Panc1 (cell line): Measurements from ENCODE around the gene B4GALT1.

Source experiments
- POLR2AphosphoS5 ChIP-seq: IDR thresholded peaks from 2 replicates; pipeline ENCODE4 v1.6.1; 2012; ENCODE audit warnings: mild to moderate bottlenecking, low read depth, low read length, moderate library complexity
- TCF7L2 ChIP-seq: IDR thresholded peaks from 2 replicates; pipeline ENCODE4 v1.6.1; 2011; ENCODE audit warnings: mild to moderate bottlenecking, low read depth, low read length, inconsistent platforms
- TF ChIP-seq, protein P1 (sequence below), 2 experiments: IDR thresholded peaks; 2 replicates each; pipeline ENCODE4 v1.6.1; 2011 to 2012; ENCODE audit warnings: low read depth in 2 of 2, control low read depth in 1 of 2, low read length in 1 of 2, mild to moderate bottlenecking in 1 of 2, moderate library complexity in 1 of 2; ENCODE audit not compliant: insufficient read depth in 1 of 2
- TF ChIP-seq, protein P2 (sequence below): fragments of 450-650 bp; IDR thresholded peaks from 2 replicates; pipeline ENCODE4 v1.5.1; 2017; ENCODE audit warnings: mild to moderate bottlenecking

DNA sequence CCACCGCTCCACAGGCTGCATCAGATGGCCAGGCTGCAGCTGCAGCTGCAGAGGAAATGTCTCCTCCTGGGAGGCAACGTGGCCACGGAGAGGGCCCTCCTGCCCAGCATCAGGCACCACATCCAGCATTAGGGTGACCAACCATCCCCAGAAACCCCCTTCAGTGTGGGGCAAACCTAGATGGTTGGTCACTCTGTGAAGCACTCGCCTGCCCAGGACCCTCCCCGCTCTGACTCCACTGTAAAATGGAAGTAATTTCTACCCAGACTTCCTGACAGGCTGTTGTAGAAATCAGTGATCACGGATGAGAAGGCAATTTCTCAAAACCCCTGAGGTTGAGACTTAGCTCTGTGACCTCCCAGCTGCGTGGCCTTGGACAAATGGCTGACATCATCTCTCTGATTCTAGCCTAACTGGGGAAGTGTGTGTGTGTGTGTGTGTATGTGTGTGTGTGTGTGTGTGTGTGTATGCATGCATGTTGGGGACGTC lies 31.6 kb downstream of the B4GALT1 start:
- TF ChIP-seq, protein P1, sequence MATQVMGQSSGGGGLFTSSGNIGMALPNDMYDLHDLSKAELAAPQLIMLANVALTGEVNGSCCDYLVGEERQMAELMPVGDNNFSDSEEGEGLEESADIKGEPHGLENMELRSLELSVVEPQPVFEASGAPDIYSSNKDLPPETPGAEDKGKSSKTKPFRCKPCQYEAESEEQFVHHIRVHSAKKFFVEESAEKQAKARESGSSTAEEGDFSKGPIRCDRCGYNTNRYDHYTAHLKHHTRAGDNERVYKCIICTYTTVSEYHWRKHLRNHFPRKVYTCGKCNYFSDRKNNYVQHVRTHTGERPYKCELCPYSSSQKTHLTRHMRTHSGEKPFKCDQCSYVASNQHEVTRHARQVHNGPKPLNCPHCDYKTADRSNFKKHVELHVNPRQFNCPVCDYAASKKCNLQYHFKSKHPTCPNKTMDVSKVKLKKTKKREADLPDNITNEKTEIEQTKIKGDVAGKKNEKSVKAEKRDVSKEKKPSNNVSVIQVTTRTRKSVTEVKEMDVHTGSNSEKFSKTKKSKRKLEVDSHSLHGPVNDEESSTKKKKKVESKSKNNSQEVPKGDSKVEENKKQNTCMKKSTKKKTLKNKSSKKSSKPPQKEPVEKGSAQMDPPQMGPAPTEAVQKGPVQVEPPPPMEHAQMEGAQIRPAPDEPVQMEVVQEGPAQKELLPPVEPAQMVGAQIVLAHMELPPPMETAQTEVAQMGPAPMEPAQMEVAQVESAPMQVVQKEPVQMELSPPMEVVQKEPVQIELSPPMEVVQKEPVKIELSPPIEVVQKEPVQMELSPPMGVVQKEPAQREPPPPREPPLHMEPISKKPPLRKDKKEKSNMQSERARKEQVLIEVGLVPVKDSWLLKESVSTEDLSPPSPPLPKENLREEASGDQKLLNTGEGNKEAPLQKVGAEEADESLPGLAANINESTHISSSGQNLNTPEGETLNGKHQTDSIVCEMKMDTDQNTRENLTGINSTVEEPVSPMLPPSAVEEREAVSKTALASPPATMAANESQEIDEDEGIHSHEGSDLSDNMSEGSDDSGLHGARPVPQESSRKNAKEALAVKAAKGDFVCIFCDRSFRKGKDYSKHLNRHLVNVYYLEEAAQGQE (IDR thresholded peaks at IDR 0.05; ENCODE audit: insufficient read depth in 1 of 2, low read depth in 2 of 2, low read length in 1 of 2) = no peak
- no peak for TF ChIP-seq POLR2AphosphoS5
- TF ChIP-seq, protein P2, sequence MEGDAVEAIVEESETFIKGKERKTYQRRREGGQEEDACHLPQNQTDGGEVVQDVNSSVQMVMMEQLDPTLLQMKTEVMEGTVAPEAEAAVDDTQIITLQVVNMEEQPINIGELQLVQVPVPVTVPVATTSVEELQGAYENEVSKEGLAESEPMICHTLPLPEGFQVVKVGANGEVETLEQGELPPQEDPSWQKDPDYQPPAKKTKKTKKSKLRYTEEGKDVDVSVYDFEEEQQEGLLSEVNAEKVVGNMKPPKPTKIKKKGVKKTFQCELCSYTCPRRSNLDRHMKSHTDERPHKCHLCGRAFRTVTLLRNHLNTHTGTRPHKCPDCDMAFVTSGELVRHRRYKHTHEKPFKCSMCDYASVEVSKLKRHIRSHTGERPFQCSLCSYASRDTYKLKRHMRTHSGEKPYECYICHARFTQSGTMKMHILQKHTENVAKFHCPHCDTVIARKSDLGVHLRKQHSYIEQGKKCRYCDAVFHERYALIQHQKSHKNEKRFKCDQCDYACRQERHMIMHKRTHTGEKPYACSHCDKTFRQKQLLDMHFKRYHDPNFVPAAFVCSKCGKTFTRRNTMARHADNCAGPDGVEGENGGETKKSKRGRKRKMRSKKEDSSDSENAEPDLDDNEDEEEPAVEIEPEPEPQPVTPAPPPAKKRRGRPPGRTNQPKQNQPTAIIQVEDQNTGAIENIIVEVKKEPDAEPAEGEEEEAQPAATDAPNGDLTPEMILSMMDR = no peak
- TF ChIP-seq TCF7L2 = no peak
